ENCODE data around the gene SDF4.

The SDF4 gene

GRCh38 chr1:1238702-1239178 is 6.9 kb upstream of the SDF4 start:
- H3K4me3 ChIP-seq (ENCODE audit: control insufficient read depth, low read depth, low read length): no peak overlapping the region
- no peak for TF ChIP-seq CTCF (conservative IDR thresholded peaks at IDR 0.05; ENCODE audit: control insufficient read depth, insufficient read depth, low read depth, low read length)
- DNase-seq (ENCODE audit: low read depth): no peak

GRCh38 chr1:1237874-1238701 is 6.3 kb upstream of the SDF4 start:
- no peak overlapping the region for H3K4me3 ChIP-seq (ENCODE audit: control insufficient read depth, low read depth, low read length)
- DNase-seq (ENCODE audit: low read depth): no peak
- no peak for TF ChIP-seq CTCF (conservative IDR thresholded peaks at IDR 0.05; ENCODE audit: control insufficient read depth, insufficient read depth, low read depth, low read length)

GRCh38 chr1:1236945-1237873 is 5.4 kb upstream of the SDF4 start:
- no peak for DNase-seq (ENCODE audit: low read depth)
- H3K4me3 ChIP-seq (ENCODE audit: control insufficient read depth, low read depth, low read length): no peak overlapping the region
- TF ChIP-seq CTCF (conservative IDR thresholded peaks at IDR 0.05; ENCODE audit: control insufficient read depth, insufficient read depth, low read depth, low read length): no peak

- TF ChIP-seq CTCF (conservative IDR thresholded peaks at IDR 0.05; ENCODE audit: control insufficient read depth, insufficient read depth, low read depth, low read length): no peak
- H3K4me3 ChIP-seq (ENCODE audit: control insufficient read depth, low read depth, low read length): no peak overlapping the region
- no peak for DNase-seq (ENCODE audit: low read depth)
Observed at GRCh38 chr1:1236176-1236763, 4.5 kb upstream of the SDF4 start.

GRCh38 chr1:1235016-1235744 is 3.4 kb upstream of the SDF4 start:
- no peak for DNase-seq (ENCODE audit: low read depth)
- TF ChIP-seq CTCF (conservative IDR thresholded peaks at IDR 0.05; ENCODE audit: control insufficient read depth, insufficient read depth, low read depth, low read length): no peak
- no peak overlapping the region for H3K4me3 ChIP-seq (ENCODE audit: control insufficient read depth, low read depth, low read length)
